ENCODE data around the gene SERPINA6. TPM values are rescaled to one million over a fixed set of nuclear protein-coding genes. Genes with fewer than 3 reads are reported as not detected.

SERPINA6 gene
- total RNA-seq, 2 donors from 2014 or later = not detected

DNA sequence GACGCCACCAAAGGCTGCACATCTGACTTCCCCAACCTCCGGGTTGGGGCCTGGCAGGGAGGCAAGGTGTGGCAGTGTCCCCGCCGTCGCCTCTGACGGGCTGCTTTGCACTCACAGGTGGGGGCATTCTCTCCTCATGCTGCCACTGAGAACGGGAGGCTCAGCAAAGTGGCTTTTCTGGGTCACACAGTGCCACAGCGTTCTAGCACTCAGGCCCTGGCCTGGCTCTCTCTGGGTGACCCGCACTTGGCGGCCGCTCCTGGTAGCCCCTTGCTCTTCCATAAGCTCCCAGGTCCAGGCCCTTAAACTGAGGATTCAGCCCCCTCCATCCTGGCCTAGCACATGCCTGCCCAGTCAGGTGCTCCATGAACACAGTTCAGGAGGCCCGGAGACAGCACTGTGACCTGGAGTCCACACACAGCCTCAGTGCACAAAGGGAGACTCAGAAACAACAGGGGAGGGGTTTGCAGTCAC lies 40.1 kb upstream of the SERPINA6 start:
- Histone ChIP-seq H3K4me3 (no peak overlapping the region), H3K36me3 (no peaks in the 10 kb centered on the region), H3K9me3 (no peaks in the 10 kb centered on the region), H3K27me3 (no peaks in the 10 kb centered on the region), H3K27ac (no peak overlapping the region), H3K4me1 (no peaks in the 10 kb centered on the region)
- DNase-seq (ENCODE audit: low spot score) = no peak
- TF ChIP-seq, protein P1, sequence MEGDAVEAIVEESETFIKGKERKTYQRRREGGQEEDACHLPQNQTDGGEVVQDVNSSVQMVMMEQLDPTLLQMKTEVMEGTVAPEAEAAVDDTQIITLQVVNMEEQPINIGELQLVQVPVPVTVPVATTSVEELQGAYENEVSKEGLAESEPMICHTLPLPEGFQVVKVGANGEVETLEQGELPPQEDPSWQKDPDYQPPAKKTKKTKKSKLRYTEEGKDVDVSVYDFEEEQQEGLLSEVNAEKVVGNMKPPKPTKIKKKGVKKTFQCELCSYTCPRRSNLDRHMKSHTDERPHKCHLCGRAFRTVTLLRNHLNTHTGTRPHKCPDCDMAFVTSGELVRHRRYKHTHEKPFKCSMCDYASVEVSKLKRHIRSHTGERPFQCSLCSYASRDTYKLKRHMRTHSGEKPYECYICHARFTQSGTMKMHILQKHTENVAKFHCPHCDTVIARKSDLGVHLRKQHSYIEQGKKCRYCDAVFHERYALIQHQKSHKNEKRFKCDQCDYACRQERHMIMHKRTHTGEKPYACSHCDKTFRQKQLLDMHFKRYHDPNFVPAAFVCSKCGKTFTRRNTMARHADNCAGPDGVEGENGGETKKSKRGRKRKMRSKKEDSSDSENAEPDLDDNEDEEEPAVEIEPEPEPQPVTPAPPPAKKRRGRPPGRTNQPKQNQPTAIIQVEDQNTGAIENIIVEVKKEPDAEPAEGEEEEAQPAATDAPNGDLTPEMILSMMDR (IDR thresholded peaks at IDR 0.05) = no peak

- Histone ChIP-seq H3K4me1 (no peaks in the 10 kb centered on the region), H3K9me3 (no peaks in the 10 kb centered on the region), H3K4me3 (no peak overlapping the region), H3K36me3 (no peaks in the 10 kb centered on the region), H3K27me3 (no peaks in the 10 kb centered on the region), H3K27ac (no peak overlapping the region)
- TF ChIP-seq, protein P1 (IDR thresholded peaks at IDR 0.05) = no peak
- no peak for DNase-seq (ENCODE audit: low spot score)
These were observed 39.5 kb upstream of the SERPINA6 start for GRCh38 chr14:94362614-94363133.

- H3K27ac ChIP-seq = no peak overlapping the region
- no peak overlapping the region for H3K4me3 ChIP-seq
- H3K36me3 ChIP-seq = no peaks in the 10 kb centered on the region
- no peak for DNase-seq (ENCODE audit: low spot score)
- no peaks in the 10 kb centered on the region for H3K27me3 ChIP-seq
- no peaks in the 10 kb centered on the region for H3K4me1 ChIP-seq
- H3K9me3 ChIP-seq = no peaks in the 10 kb centered on the region
- TF ChIP-seq, protein P1 (IDR thresholded peaks at IDR 0.05) = no peak
These were observed 38.5 kb upstream of the SERPINA6 start for GRCh38 chr14:94361682-94362081.

- Histone ChIP-seq H3K4me1 (no peaks in the 10 kb centered on the region), H3K27me3 (no peaks in the 10 kb centered on the region), H3K4me3 (no peak overlapping the region), H3K36me3 (no peaks in the 10 kb centered on the region), H3K27ac (no peak overlapping the region), H3K9me3 (no peaks in the 10 kb centered on the region)
- TF ChIP-seq, protein P1 (IDR thresholded peaks at IDR 0.05) = no peak
- DNase-seq (ENCODE audit: low spot score) = no peak
These were observed 37.9 kb upstream of the SERPINA6 start for GRCh38 chr14:94360945-94361565.

- Histone ChIP-seq H3K4me1 (no peaks in the 10 kb centered on the region), H3K9me3 (no peaks in the 10 kb centered on the region), H3K27ac (no peak overlapping the region), H3K27me3 (no peaks in the 10 kb centered on the region), H3K4me3 (no peak overlapping the region), H3K36me3 (no peaks in the 10 kb centered on the region)
- TF ChIP-seq, protein P1 (IDR thresholded peaks at IDR 0.05) = no peak
- DNase-seq (ENCODE audit: low spot score) = no peak
These were observed 34.0 kb upstream of the SERPINA6 start for GRCh38 chr14:94357166-94357565.
